CD4-positive, alpha-beta T cell treated with Interleukin-15 for 1 hour (primary cell): Measurements from ENCODE around the gene PSAP.

Experiments
- DNase-seq: peaks from one replicate; pipeline ENCODE4 v3.0.0-alpha.2; 2020

The PSAP gene

GRCh38 chr10:71844084-71844483 is 7.0 kb downstream of the PSAP start:
- DNase-seq: no peak

GRCh38 chr10:71842856-71843686 is 8.0 kb downstream of the PSAP start:
- DNase-seq: no peak

GRCh38 chr10:71842422-71842821 is 8.6 kb downstream of the PSAP start:
- no peak for DNase-seq

- DNase-seq: no peak
These were observed 10.1 kb downstream of the PSAP start for GRCh38 chr10:71840958-71841335.

GRCh38 chr10:71840177-71840957 is 10.7 kb downstream of the PSAP start:
- no peak for DNase-seq

- no peak for DNase-seq
These were observed 12.5 kb downstream of the PSAP start for GRCh38 chr10:71838264-71839211.

GRCh38 chr10:71837098-71837827 is 13.8 kb downstream of the PSAP start:
- no peak for DNase-seq

GRCh38 chr10:71836596-71836974 is 14.5 kb downstream of the PSAP start:
- DNase-seq: no peak

GRCh38 chr10:71835671-71836595 is 15.1 kb downstream of the PSAP start:
- DNase-seq: peak; percentile 82

GRCh38 chr10:71834343-71834674 is 16.7 kb downstream of the PSAP start:
- no peak for DNase-seq

GRCh38 chr10:71833451-71834342 is 17.4 kb downstream of the PSAP start:
- DNase-seq: no peak

GRCh38 chr10:71832967-71833366 is 18.1 kb downstream of the PSAP start:
- no peak for DNase-seq

- DNase-seq: no peak
These were observed 19.2 kb downstream of the PSAP start for GRCh38 chr10:71831646-71832552.

GRCh38 chr10:71830726-71831125 is 20.3 kb downstream of the PSAP start:
- no peak for DNase-seq

- no peak for DNase-seq
These were observed 21.2 kb downstream of the PSAP start for GRCh38 chr10:71829896-71830295.

- peak; percentile 83 for DNase-seq
These were observed 21.9 kb downstream of the PSAP start for GRCh38 chr10:71829171-71829570.

- DNase-seq: no peak
These were observed 22.3 kb downstream of the PSAP start for GRCh38 chr10:71828702-71829101.

GRCh38 chr10:71827852-71828251 is 23.2 kb downstream of the PSAP start:
- no peak for DNase-seq

- DNase-seq: no peak
These were observed 25.8 kb downstream of the PSAP start for GRCh38 chr10:71825217-71825616.
